ENCODE data around the gene SLC25A12. TPM values are rescaled to one million over a fixed set of nuclear protein-coding genes. Genes with fewer than 3 reads are reported as not detected.
A peak's percentile ranks its signal among the peaks of the same experiment; 100 is the strongest.

The SLC25A12 gene
- total and polyA plus RNA-seq, 2 of the 13 experiments (the other 11 are each of a cell fraction or from before 2014, with no cell fraction given) = 8.1 to 15.9 TPM

DNA sequence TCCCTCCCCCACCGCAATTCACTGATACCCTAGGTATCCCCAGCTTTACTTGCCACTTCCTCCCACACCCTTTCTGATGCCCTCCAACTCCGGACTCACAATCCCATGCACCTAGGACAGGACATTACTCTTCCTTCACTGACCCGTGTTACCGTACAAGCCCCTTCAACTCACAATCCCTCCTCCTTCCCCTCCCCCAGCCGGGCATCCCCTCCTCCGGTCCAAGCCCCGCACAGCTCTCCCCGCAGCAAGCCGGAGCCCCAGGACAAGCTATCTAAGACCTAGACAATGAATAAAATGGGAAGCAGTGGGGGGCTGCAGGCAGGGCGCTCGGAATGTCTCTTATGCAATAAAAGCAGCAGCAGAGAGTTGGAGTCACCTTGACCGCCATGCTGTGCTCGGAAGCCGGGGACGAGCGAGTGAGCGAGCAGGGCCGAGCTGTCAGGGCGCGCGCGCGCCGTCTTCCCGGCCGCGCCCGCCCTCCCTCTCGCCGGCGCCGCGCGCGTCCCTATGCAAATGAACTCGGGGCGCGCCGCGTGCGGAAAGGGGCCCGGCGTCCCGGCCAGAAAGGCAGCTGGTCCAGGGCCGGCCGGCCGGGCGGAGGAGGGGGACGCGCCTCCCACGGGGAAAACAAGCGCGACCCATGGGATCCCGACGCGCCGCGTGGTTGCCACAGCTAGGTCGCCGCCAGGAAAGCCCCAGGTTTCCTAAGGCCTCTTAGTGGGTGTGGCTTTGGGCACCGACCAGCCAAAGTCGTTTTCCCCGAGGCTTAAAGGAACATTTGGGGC lies at the start of gene SLC25A12 (continued):
- TF ChIP-seq, protein P1, sequence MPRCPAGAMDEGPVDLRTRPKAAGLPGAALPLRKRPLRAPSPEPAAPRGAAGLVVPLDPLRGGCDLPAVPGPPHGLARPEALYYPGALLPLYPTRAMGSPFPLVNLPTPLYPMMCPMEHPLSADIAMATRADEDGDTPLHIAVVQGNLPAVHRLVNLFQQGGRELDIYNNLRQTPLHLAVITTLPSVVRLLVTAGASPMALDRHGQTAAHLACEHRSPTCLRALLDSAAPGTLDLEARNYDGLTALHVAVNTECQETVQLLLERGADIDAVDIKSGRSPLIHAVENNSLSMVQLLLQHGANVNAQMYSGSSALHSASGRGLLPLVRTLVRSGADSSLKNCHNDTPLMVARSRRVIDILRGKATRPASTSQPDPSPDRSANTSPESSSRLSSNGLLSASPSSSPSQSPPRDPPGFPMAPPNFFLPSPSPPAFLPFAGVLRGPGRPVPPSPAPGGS (CRISPR knock-in tag; IDR thresholded peaks at IDR 0.05) = peak; percentile 76; the same call in 1 of the 2 replicates
- TF ChIP-seq MED8 (CRISPR knock-in tag; IDR thresholded peaks at IDR 0.05; ENCODE audit: insufficient replicate concordance) (no peak), ZNF136 (CRISPR knock-in tag; IDR thresholded peaks at IDR 0.05; ENCODE audit: low read depth) (0 out of 2 replicates have a peak, but pooled peaks have one; percentile 61), GPN1 (CRISPR knock-in tag; IDR thresholded peaks at IDR 0.05; ENCODE audit: borderline replicate concordance) (no peak), CENPT (CRISPR knock-in tag; IDR thresholded peaks at IDR 0.05; ENCODE audit: low read depth) (no peak), KLF13 (CRISPR knock-in tag; IDR thresholded peaks at IDR 0.05) (no peak), MXD4 (CRISPR knock-in tag; IDR thresholded peaks at IDR 0.05) (peak; percentile 82; the same call in 1 of the 2 replicates), HIVEP1 (CRISPR knock-in tag; IDR thresholded peaks at IDR 0.05) (no peak), ZNF143 (CRISPR knock-in tag; IDR thresholded peaks at IDR 0.05) (no peak), ZNF326 (CRISPR knock-in tag; IDR thresholded peaks at IDR 0.05; ENCODE audit: borderline replicate concordance) (no peak), REXO4 (CRISPR knock-in tag; IDR thresholded peaks at IDR 0.05; ENCODE audit: borderline replicate concordance) (no peak), NFE2L1 (CRISPR knock-in tag; IDR thresholded peaks at IDR 0.05; ENCODE audit: borderline replicate concordance) (no peak), NR3C1 (CRISPR knock-in tag; IDR thresholded peaks at IDR 0.05) (no peak), ZNF264 (CRISPR knock-in tag; IDR thresholded peaks at IDR 0.05) (no peak), ZKSCAN5 (CRISPR knock-in tag; IDR thresholded peaks at IDR 0.05) (no peak), KMT2A (CRISPR knock-in tag; IDR thresholded peaks at IDR 0.05) (peak; percentile 2; the same call in 1 of the 2 replicates), SUZ12 (IDR thresholded peaks at IDR 0.05; ENCODE audit: low read depth, low read length) (no peak), ZNF30 (CRISPR knock-in tag; IDR thresholded peaks at IDR 0.05) (no peak), ZNF761 (CRISPR knock-in tag; conservative IDR thresholded peaks at IDR 0.05) (0 out of 2 replicates have a peak, but pooled peaks have one; percentile 55), SP4 (CRISPR knock-in tag; IDR thresholded peaks at IDR 0.05) (peak; percentile 74), SRSF1 (optimal IDR thresholded peaks at IDR 0.05; ENCODE audit: low read depth, low read length) (no peak)
- TF ChIP-seq, protein P2, sequence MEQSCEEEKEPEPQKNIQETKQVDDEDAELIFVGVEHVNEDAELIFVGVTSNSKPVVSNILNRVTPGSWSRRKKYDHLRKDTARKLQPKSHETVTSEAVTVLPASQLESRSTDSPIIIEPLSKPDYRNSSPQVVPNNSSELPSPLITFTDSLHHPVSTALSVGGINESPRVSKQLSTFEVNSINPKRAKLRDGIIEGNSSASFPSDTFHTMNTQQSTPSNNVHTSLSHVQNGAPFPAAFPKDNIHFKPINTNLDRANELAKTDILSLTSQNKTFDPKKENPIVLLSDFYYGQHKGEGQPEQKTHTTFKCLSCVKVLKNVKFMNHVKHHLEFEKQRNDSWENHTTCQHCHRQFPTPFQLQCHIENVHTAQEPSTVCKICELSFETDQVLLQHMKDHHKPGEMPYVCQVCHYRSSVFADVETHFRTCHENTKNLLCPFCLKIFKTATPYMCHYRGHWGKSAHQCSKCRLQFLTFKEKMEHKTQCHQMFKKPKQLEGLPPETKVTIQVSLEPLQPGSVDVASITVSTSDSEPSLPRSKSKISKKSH (CRISPR knock-in tag; IDR thresholded peaks at IDR 0.05; ENCODE audit: borderline replicate concordance) = 0 out of 2 replicates have a peak, but pooled peaks have one; percentile 34
- TF ChIP-seq, protein P3, sequence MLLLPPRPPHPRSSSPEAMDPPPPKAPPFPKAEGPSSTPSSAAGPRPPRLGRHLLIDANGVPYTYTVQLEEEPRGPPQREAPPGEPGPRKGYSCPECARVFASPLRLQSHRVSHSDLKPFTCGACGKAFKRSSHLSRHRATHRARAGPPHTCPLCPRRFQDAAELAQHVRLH (CRISPR knock-in tag; IDR thresholded peaks at IDR 0.05; ENCODE audit: borderline replicate concordance, low read depth) = peak; percentile 29; the same call in 1 of the 2 replicates
- TF ChIP-seq, protein P4, sequence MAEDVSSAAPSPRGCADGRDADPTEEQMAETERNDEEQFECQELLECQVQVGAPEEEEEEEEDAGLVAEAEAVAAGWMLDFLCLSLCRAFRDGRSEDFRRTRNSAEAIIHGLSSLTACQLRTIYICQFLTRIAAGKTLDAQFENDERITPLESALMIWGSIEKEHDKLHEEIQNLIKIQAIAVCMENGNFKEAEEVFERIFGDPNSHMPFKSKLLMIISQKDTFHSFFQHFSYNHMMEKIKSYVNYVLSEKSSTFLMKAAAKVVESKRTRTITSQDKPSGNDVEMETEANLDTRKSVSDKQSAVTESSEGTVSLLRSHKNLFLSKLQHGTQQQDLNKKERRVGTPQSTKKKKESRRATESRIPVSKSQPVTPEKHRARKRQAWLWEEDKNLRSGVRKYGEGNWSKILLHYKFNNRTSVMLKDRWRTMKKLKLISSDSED (CRISPR knock-in tag; IDR thresholded peaks at IDR 0.05) = no peak
- TF ChIP-seq, protein P5, sequence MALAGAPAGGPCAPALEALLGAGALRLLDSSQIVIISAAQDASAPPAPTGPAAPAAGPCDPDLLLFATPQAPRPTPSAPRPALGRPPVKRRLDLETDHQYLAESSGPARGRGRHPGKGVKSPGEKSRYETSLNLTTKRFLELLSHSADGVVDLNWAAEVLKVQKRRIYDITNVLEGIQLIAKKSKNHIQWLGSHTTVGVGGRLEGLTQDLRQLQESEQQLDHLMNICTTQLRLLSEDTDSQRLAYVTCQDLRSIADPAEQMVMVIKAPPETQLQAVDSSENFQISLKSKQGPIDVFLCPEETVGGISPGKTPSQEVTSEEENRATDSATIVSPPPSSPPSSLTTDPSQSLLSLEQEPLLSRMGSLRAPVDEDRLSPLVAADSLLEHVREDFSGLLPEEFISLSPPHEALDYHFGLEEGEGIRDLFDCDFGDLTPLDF (CRISPR knock-in tag; IDR thresholded peaks at IDR 0.05) = 0 out of 2 replicates have a peak, but pooled peaks have one; percentile 46
